HG03378 (cell line): ENCODE measurements around the gene WDTC1.

ENCODE experiments used
- ATAC-seq: cut with Tn5 transposase; IDR thresholded peaks from one replicate; pipeline ENCODE4 v1.9.1; 2021; ENCODE audit warnings: mild to moderate bottlenecking, moderate library complexity; ENCODE audit not compliant: unreplicated experiment

The WDTC1 gene

DNA sequence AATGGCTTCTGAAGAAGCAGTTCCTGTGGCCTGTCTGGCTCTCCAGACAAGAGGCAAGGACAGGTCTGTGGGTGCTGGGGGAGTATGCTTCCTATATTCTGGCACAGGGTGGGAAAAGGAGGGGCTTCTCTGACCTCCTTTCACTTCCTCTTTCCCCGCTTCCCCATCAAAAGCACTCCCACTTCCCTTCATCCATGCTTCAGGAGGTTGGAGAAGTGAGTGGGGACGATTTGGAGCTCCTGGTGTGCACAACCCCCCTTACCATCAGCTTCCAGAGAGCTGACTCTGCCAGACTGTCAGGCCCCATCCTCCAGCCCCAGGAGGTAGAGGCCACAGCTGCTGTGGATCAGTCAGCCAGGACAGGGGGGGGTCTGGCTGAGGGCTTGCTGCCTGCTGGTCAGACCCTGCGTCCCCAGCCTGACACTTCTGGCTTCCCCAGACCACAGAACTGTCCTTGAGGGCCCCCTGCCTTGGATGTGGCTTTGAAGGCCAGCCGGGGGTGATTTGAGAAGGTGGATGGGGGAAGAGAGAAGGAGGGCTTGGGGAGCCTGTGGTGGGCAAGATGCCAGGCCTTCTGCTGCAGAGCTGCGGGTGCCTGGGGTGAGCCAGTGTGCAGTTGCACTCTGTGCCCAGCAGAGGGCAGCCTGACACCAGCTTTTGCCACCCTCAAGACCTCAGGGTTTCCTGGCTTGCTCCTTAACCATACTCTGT lies 66.1 kb downstream of the WDTC1 start:
- ATAC-seq: no peak

DNA sequence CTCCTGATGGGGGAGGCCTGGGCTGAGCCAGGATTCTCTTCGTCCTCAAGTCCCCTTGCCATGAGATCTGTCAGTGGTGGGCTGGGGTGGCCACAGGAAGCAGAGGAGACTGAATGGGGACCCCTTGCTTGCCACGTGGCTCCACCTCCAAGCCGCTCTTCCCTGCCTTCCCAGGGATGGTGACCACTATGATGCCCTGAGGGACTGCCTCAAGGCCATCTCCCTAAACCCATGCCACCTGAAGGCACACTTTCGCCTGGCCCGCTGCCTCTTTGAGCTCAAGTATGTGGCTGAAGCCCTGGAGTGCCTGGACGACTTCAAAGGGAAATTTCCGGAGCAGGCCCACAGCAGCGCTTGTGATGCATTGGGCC lies 66.6 kb downstream of the WDTC1 start:
- ATAC-seq: no peak

DNA sequence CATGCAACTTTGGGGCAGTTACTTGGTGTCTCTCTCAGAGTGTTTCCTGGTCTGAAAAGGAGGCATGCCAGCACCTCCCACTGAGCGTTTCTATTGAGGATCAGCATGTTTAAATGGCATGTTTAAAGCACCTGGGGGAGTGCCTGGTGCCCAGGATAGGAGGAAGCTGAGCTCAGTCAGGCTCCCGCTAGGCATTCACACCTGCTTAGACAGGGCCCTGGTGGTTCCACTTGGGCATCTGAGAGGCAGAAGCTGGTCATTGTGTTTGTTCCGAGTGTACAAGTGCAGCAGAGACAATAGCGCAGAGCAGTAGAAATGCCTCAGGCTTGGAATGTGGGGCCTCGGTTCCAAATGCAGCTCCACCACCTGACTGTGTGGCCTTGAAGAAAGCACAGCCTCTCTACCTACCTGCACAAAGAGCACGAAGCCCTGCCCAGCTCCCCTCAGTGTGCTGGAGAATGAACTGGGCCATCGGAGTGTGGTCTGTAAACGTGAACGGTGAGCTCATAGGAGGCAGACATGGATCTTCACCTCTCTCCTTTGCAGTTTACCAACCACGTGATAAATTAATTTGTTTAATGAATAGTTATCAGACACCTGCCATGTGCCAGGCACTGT lies 67.3 kb downstream of the WDTC1 start:
- no peak for ATAC-seq

DNA sequence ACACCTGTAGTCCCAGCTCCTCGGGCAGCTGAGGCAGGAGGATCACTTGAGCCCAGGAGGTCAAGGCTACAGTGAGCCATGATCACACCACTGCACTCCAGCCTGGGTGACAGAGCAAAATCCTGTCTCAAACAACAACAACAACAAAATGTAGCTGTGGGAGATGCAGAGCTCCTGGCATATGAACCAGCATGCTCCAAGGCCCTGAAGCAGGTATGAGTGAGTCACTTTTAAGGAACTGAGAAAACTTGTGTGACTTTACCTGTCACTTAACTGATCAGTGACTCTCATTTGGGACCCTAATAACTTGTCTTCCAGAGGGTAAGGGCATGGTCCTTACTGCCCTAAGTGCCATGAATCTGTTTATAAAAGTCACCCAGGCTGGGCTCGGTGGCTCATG lies 68.2 kb downstream of the WDTC1 start:
- no peak for ATAC-seq

DNA sequence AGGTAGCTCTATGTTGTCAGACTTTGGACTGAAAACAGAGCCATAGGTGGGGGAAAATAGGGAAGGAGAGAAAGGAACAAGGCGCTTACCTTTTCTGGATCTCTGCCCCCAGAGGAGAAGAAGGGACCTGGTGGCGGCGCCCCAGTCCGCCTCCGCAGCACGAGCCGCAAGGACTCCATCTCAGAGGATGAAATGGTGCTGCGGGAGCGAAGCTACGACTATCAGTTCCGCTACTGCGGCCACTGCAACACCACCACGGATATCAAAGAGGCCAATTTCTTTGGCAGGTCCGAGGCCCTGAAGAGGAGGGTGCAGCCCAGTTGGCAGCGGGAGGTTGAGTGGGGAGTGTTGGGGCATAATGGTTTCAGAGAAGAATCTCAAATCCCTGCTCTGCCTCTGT lies 69.1 kb downstream of the WDTC1 start:
- ATAC-seq: no peak

DNA sequence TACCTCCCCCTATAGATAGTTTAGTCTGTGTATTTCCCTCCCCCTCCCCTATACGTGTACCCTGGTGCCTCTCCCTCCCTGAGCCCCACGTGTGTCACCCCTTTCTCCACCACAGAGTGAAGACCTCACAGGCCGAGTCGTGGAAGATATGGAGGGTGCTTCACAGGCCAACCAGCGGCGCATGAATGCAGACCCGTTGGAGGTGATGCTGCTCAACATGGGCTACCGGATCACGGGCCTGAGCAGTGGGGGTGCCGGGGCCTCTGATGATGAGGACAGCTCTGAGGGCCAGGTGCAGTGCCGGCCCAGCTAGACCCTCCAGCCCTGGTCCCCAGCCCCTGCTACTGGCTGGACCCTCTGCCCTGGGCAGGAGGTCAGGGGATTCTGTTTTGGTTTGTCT lies 71.6 kb downstream of the WDTC1 start:
- no peak for ATAC-seq

DNA sequence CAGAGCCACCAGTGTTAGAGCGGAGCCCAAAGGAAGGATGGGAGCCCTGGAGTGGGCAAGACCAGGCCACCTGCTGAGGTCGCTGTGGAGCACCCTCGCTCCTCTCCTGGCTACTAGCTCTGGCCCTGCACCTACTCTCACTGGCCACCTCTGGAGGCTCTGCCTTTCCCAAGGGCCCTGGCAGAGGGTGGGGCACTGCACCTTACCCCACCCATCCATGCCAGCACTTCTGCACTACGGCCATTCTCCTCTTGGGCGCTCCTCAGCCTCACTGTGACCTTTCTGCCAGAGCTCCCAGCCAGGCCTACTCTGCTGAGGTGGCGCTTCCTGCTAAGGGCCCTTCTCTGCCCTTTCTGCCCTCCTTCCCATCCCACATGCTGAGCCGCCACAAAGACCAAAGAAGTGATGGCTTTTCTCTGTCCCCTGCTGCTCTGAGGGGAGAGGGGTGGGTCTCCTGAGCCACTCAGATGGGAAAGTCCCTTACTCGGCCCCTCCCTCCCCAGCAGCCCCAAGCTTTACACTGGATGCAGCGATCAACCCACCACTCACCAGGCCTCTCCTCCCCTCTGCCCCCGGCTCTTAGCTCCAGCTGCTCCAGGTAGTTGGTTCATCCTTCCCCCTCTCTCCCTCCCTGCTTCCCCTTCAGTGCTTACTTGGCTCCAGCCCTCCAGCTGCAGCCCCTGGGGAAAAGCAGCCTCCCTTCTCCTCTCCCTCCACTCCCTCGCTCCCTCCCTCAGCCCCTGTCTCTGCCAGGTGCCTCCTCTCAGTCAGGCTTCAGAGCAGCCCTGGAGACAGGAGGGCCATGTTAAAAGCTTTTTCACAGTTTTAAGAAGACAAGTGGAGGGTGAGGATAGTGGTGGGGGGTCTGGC lies 72.7 kb downstream of the WDTC1 start:
- no peak for ATAC-seq

DNA sequence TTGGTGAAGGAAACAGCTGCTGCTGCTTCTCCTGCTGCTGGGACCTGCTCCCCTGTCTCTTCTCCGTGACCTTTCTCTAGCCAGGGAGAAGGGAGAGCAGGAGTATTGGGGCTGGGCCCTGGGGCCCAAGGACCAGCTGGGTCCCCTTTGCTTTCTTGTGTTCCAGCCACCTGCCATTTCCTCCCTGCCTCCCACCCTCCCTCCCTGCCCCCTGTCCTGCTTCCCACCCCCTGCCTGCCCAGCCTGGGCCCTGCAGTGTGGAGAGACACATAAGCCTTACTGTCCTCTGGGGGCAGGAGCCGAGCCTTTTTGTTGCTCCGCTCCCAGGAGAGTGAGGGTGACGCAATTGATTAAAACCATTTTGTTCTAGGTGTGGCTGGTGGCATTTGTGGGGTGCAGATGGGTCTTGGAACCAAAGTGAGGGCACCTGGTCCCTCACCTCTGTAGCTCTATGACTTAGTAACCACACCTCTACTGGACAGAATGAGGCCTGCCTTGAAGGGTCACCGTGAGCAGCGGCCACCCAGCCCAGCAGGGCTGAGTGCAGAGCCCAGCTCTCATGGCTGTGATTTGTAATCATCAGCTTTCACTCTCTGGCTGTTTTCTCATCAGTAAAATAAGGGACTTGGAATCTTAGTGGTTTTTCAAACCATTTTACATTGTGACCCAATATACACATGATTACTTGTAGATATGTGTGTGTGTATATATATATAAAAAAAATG lies 73.6 kb downstream of the WDTC1 start:
- ATAC-seq: no peak

DNA sequence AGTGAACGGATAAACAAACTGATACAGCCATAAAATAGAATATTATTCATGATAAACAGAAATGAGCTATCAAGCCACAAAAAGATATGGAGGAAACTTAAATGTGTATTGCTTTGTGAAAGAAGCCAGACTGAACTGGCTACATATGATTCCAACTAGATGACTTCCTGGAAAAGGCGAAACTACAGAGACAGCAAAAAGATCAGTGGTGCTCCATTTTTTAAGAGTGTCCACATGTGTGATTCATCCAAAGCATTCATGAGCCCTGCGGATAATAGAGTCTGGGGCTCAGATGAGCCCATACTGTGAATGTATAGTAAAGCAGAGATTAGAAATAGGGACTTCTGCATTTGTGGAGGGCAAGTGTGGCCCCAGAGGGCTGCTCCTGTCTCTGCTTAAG lies 79.7 kb downstream of the WDTC1 start:
- ATAC-seq: no peak

DNA sequence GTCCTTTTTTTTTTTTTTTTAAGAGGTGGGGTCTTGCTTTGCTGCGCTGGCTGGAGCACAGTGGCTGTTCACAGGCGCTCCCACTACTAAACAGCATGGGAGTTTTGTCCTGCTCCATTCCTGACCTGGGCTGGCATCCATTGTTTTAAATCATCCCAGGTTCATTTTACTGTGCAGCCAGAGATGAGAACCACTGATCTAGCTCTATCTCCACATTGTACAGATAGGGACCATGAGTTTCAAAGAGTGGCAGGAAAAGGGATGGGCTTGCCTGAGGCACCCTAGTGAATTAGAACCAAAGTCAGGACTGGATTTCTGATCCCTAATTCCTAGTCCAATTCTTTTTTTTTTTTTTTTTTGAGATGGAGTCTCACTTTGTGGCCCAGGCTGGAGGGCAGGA lies 80.3 kb downstream of the WDTC1 start:
- ATAC-seq: no peak

DNA sequence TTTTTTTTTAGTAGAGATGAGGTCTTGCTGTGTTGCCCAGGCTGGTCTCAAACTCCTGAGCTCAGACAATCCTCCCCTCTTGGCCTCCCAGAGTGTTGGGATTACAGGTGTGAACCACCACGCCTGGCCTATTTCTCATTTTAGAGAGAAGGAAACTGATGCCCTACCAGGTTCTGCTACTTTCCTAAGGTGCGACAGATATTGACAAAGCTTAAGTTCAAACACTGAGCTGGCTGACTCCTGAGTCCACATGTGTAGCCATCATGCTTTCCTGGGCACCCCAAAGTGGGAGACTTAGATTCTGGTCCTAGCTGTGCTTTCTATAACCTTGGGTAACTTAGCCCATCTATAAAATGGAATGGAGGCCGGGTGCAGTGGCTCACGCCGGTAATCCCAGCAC lies 82.4 kb downstream of the WDTC1 start:
- no peak for ATAC-seq

DNA sequence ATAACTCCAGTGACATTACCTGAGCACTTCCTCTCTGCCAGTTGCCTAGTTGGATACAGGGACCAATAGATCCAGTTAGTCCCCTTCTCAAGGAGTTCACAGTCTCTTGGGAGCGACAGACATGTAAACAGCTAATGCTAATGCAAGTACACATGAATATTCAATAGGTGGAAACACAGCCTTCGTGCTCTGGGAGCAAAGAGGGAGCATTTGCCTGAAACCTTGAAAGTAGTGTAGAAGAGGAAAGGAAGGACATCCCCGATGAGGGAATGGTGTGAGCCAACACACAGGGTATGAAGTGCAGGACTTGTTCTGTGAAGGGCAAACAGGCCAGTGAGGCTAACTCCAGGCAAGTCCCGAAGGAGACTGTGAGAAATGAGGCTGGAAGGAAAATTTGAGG lies 83.7 kb downstream of the WDTC1 start:
- no peak for ATAC-seq

DNA sequence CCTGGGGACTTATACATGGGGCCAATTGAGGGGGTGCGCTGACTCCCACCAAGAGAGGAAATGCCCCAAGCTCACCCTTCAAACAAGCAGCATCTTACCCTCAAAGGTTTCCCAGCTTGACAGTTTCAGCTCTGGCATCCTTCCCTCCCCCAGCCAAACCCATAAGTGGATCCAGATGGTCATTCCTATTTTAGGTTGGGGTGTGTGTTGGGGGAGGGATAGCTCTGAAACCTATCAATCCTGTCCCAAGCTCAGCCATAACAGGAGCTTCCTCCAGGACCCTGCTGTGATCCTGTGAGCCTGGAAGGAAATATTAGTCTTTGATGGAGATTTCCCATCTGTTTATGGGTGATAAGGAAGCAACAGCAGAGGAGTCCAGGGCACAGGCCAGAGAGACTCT lies 84.2 kb downstream of the WDTC1 start:
- ATAC-seq: no peak

DNA sequence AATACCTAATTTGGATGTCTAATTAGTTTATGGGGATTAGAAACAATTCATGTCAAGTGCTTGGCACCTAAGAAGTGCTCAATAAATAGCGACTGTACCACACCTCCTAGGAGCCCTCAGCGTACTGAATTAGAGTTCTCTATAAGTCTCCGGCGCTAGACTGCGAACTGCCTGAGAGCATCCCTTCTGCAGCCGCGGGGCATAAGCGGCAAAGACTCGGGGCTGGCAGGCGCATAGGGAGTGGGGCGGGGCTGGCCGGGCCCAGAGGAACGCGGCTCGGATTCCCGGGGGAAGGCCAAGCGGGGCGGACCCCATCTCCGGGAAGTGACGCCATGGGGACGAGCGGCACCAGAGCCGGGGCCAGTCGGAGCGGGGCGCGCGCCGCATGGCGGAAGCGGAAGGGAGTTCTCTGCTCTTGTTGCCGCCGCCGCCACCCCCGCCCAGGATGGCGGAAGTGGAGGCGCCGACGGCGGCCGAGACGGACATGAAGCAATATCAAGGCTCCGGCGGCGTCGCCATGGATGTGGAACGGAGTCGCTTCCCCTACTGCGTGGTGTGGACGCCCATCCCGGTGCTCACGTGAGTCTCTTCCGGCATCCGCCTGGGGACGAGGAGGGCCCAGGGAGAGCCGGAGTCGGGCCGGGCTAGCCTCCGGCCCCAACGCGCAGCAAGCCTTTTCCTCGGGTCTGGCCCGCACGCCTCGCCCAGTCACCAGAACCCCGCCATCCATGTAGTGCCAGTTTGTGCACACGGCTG lies 87.6 kb downstream of the WDTC1 start, which contains the start of gene TMEM222:
TMEM222 (plus strand) TSS at position 351 of the 756 bp plus-strand sequence; CDS start at position 386, 35 bp downstream.
- ATAC-seq: peak; percentile 75

DNA sequence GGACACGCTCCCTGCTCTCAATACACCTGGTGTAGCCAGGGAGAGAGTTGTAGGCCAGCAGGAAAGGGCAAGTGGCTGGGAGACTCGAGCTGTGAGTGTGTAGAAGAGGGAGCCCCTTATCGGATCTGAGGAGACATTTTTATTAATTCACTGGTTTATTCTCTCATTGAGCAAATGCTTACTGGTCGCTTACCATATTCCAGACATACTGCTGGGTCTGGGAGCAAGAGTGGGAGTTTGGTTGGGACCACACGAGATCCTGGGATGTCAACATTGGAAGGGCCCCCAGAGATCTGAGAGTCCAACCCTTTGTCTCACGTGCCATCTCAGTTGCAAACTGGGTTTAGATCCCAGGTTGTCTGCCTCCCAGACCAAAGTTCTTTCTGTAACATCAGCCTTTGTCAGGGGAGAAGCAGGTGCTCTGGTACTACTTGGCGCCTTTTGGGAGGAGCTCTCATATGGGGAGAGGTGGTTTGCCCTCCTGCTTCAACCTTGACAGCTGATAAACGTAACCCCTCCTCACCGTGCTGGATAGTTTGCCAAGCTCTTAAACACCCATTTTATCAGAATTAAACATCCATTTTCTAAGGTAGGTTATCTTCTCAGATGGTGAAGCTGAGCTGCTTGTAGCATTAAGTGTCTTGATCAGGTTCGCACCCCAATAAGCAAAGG lies 88.3 kb downstream of the WDTC1 start:
- no peak for ATAC-seq

DNA sequence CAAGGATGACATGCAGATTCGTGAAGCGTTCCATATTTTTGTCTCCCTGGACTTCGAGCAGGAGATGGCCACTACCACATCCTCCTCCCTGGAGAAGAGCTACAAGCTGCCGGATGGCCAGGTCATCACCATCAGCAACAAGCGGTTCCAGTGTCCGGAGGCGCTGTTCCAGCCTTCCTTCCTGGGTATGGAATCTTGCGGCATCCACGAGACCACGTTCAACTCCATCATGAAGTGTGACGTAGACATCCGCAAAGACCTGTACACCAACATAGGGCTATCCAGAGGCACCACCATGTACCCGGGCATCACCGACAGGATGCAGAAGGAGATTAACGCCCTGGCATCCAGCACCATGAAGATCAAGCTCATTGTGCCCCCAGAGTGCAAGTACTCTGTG lies 90.9 kb downstream of the WDTC1 start:
- ATAC-seq: no peak

DNA sequence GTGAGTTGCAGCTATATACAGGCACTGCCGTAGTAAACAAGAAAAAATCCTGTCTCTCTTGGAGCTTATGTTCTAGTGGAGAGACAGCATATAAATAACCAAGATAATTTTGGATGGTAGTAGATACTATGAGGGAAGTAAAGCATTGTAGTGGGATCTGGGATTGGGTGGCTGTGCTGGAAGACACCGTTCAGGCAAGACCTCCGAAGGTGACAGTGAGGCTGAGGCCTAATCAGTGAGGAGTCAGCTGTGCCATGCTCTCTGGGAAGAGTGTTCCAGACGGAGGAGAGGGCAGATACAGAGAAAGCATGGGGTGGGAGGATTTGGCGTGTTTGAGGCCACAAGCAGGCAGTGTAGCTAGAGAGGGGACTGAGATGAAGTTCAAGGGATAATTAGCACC lies 93.5 kb downstream of the WDTC1 start:
- no peak for ATAC-seq

DNA sequence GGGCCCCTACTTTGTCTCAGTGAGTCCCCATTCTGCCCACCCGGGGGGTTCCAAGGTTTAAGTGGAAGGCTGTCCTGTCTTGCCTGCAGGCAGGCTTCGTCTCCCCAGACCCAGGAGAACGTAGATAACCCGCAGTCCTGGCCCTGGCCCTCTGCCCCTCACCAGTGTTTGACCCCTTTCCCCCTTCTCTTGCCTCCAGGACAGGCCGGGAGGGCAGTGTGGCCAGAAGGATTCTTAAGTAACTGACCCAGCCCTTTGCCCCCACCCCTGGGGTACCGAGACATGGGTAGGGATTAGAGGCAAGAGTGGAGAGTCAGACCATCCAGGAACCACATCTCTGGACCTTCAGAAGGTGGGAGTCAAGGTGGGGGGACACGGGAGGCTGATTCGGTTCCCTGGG lies 96.4 kb downstream of the WDTC1 start:
- no peak for ATAC-seq

DNA sequence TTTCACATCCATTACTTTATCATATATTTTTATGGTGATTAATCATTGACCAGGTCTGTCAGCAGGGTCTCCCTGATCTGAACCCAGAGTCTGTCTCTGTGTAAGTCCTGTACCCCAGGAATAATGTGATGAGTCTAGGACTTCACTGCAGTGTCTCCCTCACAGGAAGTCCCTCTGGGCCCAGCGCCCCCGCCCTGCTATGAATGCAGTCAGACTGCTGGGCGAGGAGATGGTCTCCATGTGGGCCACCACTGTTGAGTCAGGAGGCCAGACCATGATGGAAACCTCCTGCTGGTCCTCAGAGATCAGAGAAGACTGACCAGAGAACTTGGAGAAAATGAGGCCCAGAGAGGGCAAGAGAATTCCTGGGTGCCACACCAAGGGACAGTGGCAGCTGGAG lies 97.0 kb downstream of the WDTC1 start:
- ATAC-seq: no peak

DNA sequence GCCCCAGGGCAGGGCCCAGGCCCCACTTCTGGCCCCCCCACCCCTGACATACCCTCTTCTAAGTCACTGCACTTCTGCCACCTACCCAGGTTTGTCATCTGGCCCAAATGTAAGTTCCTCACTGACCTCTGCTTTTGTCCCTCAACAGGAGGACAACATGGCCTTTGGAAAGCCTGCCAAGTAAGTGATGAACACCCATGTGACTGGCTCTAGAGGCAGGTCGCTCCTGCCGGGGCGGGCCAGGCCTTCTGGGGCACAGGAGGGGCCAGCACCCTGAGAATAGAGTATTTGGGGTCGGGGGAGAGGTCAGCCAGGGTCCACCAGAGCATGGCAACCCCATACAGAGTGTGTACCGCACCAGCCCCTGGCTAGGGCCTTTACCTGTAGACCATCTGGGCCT lies 97.5 kb downstream of the WDTC1 start:
- ATAC-seq: no peak
